NCI-H2029 (cell line): ENCODE data around the gene CMKLR1.

ENCODE experiments used
- DNase-seq: peaks from one replicate; lab custom pipeline; 2025; lab: John Stamatoyannopoulos, UW

CMKLR1 gene

GRCh38 chr12:108335349-108336119 lies 3.6 kb downstream of the CMKLR1 start:
- DNase-seq = no peak

- no peak for DNase-seq
Observed at GRCh38 chr12:108333898-108334699, 5.0 kb downstream of the CMKLR1 start.

GRCh38 chr12:108332791-108333382 lies 6.2 kb downstream of the CMKLR1 start:
- DNase-seq = no peak

- no peak for DNase-seq
Observed at GRCh38 chr12:108328420-108328819, 10.7 kb downstream of the CMKLR1 start.

GRCh38 chr12:108327621-108328344 lies 11.3 kb downstream of the CMKLR1 start:
- DNase-seq = no peak

GRCh38 chr12:108326254-108326750 lies 12.8 kb downstream of the CMKLR1 start:
- no peak for DNase-seq

GRCh38 chr12:108325549-108325948 lies 13.6 kb downstream of the CMKLR1 start:
- DNase-seq = no peak

- DNase-seq = no peak
Observed at GRCh38 chr12:108325018-108325358, 14.1 kb downstream of the CMKLR1 start.

GRCh38 chr12:108324351-108325017 lies 14.6 kb downstream of the CMKLR1 start:
- no peak for DNase-seq

- DNase-seq = no peak
Observed at GRCh38 chr12:108323581-108323980, 15.5 kb downstream of the CMKLR1 start.

- DNase-seq = no peak
Observed at GRCh38 chr12:108322998-108323397, 16.1 kb downstream of the CMKLR1 start.

GRCh38 chr12:108321688-108322087 lies 17.4 kb downstream of the CMKLR1 start:
- no peak for DNase-seq

- no peak for DNase-seq
Observed at GRCh38 chr12:108320507-108321293, 18.4 kb downstream of the CMKLR1 start.

GRCh38 chr12:108319277-108320234 lies 19.6 kb downstream of the CMKLR1 start:
- DNase-seq = no peak

- DNase-seq = no peak
Observed at GRCh38 chr12:108318472-108319275, 20.4 kb downstream of the CMKLR1 start.

GRCh38 chr12:108317308-108318234 lies 21.5 kb downstream of the CMKLR1 start:
- DNase-seq = no peak
